Nephron (organoid): ENCODE measurements around the gene CLK4.

ENCODE experiments used
- H3K27ac Mint-ChIP-seq, 3 experiments: 2 replicates each; pipeline ENCODE4 v1.8.0; 2020; ENCODE audit warnings: mixed read lengths in 3 of 3, mild to moderate bottlenecking in 2 of 3, moderate library complexity in 1 of 3
- H3K27me3 Mint-ChIP-seq: 2 replicates; pipeline ENCODE4 v1.8.0; 2021; ENCODE audit warnings: low read depth, mild to moderate bottlenecking, moderate library complexity, mixed read lengths
- H3K36me3 Mint-ChIP-seq: 2 replicates; pipeline ENCODE4 v1.8.0; 2020; ENCODE audit warnings: low read depth, mixed read lengths
- H3K4me1 Mint-ChIP-seq: 2 replicates; pipeline ENCODE4 v1.8.0; 2020; ENCODE audit warnings: mixed read lengths
- H3K4me3 Mint-ChIP-seq, 3 experiments: 2 replicates each; pipeline ENCODE4 v1.8.0; 2020; ENCODE audit warnings: mild to moderate bottlenecking in 3 of 3, mixed read lengths in 3 of 3, moderate library complexity in 2 of 3
- H3K9me3 Mint-ChIP-seq: 2 replicates; pipeline ENCODE4 v1.8.0; 2020; ENCODE audit warnings: mixed read lengths
- CTCF ChIP-seq, 3 experiments: fragments of 200-600 bp; sonication (generic); IDR thresholded peaks; one replicate each; pipeline ENCODE4 v1.5.0; 2021; ENCODE audit warnings: antibody characterized with exemption in 3 of 3; ENCODE audit not compliant: unreplicated experiment in 3 of 3

CLK4 gene

GRCh38 chr5:178564397-178564796 lies 62.5 kb downstream of the CLK4 start:
- Mint-ChIP-seq H3K27ac (peak overlapping the region; percentile 30 to 66 (median 57)), H3K9me3 (peaks cover 3% of the 10 kb centered on the region), H3K27me3 (peaks cover 7% of the 10 kb centered on the region), H3K4me1 (peaks cover 27% of the 10 kb centered on the region), H3K36me3 (peaks cover 6% of the 10 kb centered on the region), H3K4me3 (peak overlapping the region in 1 of 3 experiments; percentile 32)
- TF ChIP-seq CTCF (IDR thresholded peaks at IDR 0.05; ENCODE audit: unreplicated experiment in 3 of 3), result no peak

- Mint-ChIP-seq H3K4me1 (peaks cover 27% of the 10 kb centered on the region), H3K27me3 (peaks cover 11% of the 10 kb centered on the region), H3K36me3 (peaks cover 9% of the 10 kb centered on the region), H3K9me3 (peaks cover 2% of the 10 kb centered on the region), H3K27ac (peak overlapping the region; percentile 46 to 66 (median 57)), H3K4me3 (no peak overlapping the region)
- no peak for TF ChIP-seq CTCF (IDR thresholded peaks at IDR 0.05; ENCODE audit: unreplicated experiment in 3 of 3)
Measured at GRCh38 chr5:178563621-178564020, 63.2 kb downstream of the CLK4 start.

- Mint-ChIP-seq H3K9me3 (peaks cover 2% of the 10 kb centered on the region), H3K36me3 (peaks cover 9% of the 10 kb centered on the region), H3K27ac (peak overlapping the region in 2 of 3 experiments; percentile 61 to 92), H3K4me3 (no peak overlapping the region), H3K27me3 (peaks cover 16% of the 10 kb centered on the region), H3K4me1 (peaks cover 27% of the 10 kb centered on the region)
- no peak for TF ChIP-seq CTCF (IDR thresholded peaks at IDR 0.05; ENCODE audit: unreplicated experiment in 3 of 3)
Measured at GRCh38 chr5:178561746-178562264, 65.0 kb downstream of the CLK4 start.

GRCh38 chr5:178560911-178561310 lies 65.9 kb downstream of the CLK4 start:
- Mint-ChIP-seq H3K36me3 (peaks cover 9% of the 10 kb centered on the region), H3K27me3 (peaks cover 16% of the 10 kb centered on the region), H3K4me3 (no peak overlapping the region), H3K9me3 (peaks cover 2% of the 10 kb centered on the region), H3K4me1 (peaks cover 27% of the 10 kb centered on the region), H3K27ac (peak overlapping the region in 2 of 3 experiments; percentile 13 to 65)
- TF ChIP-seq CTCF (IDR thresholded peaks at IDR 0.05; ENCODE audit: unreplicated experiment in 3 of 3), result no peak

GRCh38 chr5:178557416-178557815 lies 69.4 kb downstream of the CLK4 start:
- H3K4me1 Mint-ChIP-seq, result peaks cover 15% of the 10 kb centered on the region
- H3K36me3 Mint-ChIP-seq, result peaks cover 9% of the 10 kb centered on the region
- peaks cover 2% of the 10 kb centered on the region for H3K9me3 Mint-ChIP-seq
- TF ChIP-seq CTCF (IDR thresholded peaks at IDR 0.05; ENCODE audit: unreplicated experiment in 3 of 3), result no peak
- H3K27me3 Mint-ChIP-seq, result peaks cover 24% of the 10 kb centered on the region
- no peak overlapping the region for H3K27ac Mint-ChIP-seq
- no peak overlapping the region for H3K4me3 Mint-ChIP-seq

- TF ChIP-seq CTCF (IDR thresholded peaks at IDR 0.05; ENCODE audit: unreplicated experiment in 3 of 3), result no peak
Measured at GRCh38 chr5:178555771-178556211, 71.1 kb downstream of the CLK4 start.

More at GRCh38 chr5:178555771-178556211, 71.1 kb downstream of the CLK4 start:
- Mint-ChIP-seq H3K27me3 (peaks cover 24% of the 10 kb centered on the region), H3K27ac (no peak overlapping the region), H3K4me3 (no peak overlapping the region), H3K4me1 (peaks cover 24% of the 10 kb centered on the region), H3K9me3 (no peaks in the 10 kb centered on the region), H3K36me3 (peaks cover 6% of the 10 kb centered on the region)
